ENCODE results near the gene MYL12A.

DNA sequence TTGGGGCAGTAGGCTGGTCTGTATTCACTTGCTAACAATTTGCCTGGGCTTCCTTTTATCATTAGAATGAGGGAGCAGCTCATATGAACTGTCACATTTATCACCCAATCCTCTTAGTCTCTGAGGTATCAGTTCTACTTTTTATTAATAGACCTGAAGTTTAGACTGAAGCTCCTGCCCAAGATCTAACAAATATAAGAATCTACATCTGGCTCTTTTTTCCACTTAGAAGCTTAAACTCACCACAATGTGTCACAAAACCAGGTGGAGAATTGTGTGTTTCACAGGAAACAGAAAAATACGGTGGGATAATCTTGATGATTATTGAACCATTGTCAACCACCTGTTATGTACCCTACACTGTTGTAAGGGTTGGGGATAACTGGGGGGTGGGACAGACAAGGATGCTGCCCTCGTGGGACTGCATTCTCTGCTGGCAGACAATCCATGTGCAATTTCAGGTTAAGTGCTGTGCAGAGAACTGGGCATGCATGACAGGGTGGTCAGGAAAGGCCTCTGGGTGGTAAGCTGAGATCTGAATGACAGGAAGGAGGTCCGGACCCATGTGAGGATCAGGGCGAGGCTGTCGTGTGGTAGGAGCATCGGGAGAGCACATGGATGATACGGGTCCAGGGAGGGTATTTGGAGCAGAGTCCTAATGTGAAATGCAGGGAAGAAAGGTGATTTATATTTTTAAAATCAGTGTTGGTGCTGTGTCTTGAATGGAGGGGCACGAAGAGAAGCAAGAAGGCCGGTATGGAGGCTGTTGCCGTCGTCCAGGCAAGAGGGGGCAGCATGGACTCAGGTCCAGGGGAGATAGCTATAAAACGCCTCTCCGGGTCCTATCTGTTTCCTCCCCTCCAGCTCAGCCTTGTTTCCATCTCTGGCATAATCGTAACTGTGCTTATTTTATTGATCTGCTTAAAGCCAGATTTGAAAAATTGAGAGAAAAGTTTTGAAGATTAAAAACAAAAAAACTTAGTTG is 31.9 kb downstream of the MYL12A start:
- TF ChIP-seq, protein P1, sequence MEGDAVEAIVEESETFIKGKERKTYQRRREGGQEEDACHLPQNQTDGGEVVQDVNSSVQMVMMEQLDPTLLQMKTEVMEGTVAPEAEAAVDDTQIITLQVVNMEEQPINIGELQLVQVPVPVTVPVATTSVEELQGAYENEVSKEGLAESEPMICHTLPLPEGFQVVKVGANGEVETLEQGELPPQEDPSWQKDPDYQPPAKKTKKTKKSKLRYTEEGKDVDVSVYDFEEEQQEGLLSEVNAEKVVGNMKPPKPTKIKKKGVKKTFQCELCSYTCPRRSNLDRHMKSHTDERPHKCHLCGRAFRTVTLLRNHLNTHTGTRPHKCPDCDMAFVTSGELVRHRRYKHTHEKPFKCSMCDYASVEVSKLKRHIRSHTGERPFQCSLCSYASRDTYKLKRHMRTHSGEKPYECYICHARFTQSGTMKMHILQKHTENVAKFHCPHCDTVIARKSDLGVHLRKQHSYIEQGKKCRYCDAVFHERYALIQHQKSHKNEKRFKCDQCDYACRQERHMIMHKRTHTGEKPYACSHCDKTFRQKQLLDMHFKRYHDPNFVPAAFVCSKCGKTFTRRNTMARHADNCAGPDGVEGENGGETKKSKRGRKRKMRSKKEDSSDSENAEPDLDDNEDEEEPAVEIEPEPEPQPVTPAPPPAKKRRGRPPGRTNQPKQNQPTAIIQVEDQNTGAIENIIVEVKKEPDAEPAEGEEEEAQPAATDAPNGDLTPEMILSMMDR (IDR thresholded peaks at IDR 0.05) = no peak
- no peak for TF ChIP-seq POLR2A (IDR thresholded peaks at IDR 0.05)
